Stimulated activated CD8-positive, alpha-beta memory T cell treated with anti-CD3 and anti-CD28 coated beads, Interleukin-15, amount 100 ng/mL, for 1 hour (primary cell): Measurements from ENCODE around the gene RPSA.
"Not testable (repeated sequence)": the region's sequence is repeated elsewhere in the genome, so short reads cannot be mapped to it uniquely, and the experiment has no call there.

Source experiments
- DNase-seq: peaks from one replicate; pipeline ENCODE4 v3.0.0-alpha.2; 2020; ENCODE audit warnings: low read depth

RPSA gene

GRCh38 chr3:39419742-39420315, 13.3 kb downstream of the RPSA start:
- no peak for DNase-seq

- no peak for DNase-seq
These were observed 14.0 kb downstream of the RPSA start for GRCh38 chr3:39420543-39420942.

- no peak for DNase-seq
These were observed 17.0 kb downstream of the RPSA start for GRCh38 chr3:39423436-39423970.

GRCh38 chr3:39426312-39426711, 19.8 kb downstream of the RPSA start:
- no peak for DNase-seq

GRCh38 chr3:39427506-39427905, 21.0 kb downstream of the RPSA start:
- no peak for DNase-seq

GRCh38 chr3:39428745-39429201, 22.3 kb downstream of the RPSA start:
- no peak for DNase-seq

- DNase-seq, result no peak
These were observed 22.9 kb downstream of the RPSA start for GRCh38 chr3:39429466-39429865.

GRCh38 chr3:39432342-39432741, 25.8 kb downstream of the RPSA start:
- DNase-seq, result no peak

- no peak for DNase-seq
These were observed 27.1 kb downstream of the RPSA start for GRCh38 chr3:39433642-39434041.

GRCh38 chr3:39434574-39434973, 28.1 kb downstream of the RPSA start:
- no peak for DNase-seq

GRCh38 chr3:39435006-39435748, 28.7 kb downstream of the RPSA start:
- DNase-seq, result no peak

- DNase-seq, result no peak
These were observed 32.4 kb downstream of the RPSA start for GRCh38 chr3:39438880-39439279.

- DNase-seq, result no peak
These were observed 33.8 kb downstream of the RPSA start for GRCh38 chr3:39440316-39440715.

GRCh38 chr3:39443530-39443929, 37.0 kb downstream of the RPSA start:
- DNase-seq, result no peak

GRCh38 chr3:39445927-39446326, 39.4 kb downstream of the RPSA start:
- DNase-seq, result no peak

GRCh38 chr3:39446444-39446843, 39.9 kb downstream of the RPSA start:
- no peak for DNase-seq

- DNase-seq, result peak; percentile 34
These were observed 41.3 kb downstream of the RPSA start for GRCh38 chr3:39447637-39448483.

GRCh38 chr3:39448506-39449233, 42.1 kb downstream of the RPSA start:
- no peak for DNase-seq

- no peak for DNase-seq
These were observed 43.3 kb downstream of the RPSA start for GRCh38 chr3:39449796-39450195.

- DNase-seq, result no peak
These were observed 46.6 kb downstream of the RPSA start for GRCh38 chr3:39453134-39453533.

- DNase-seq, result not testable (repeated sequence)
These were observed 47.4 kb downstream of the RPSA start for GRCh38 chr3:39453872-39454271.
